H1 (cell line): ENCODE measurements around the gene FTSJ3. TPM values are rescaled to one million over a fixed set of nuclear protein-coding genes. Genes with fewer than 3 reads are reported as not detected.

Experiments used
- polyA plus RNA-seq, 7 experiments: library from polyadenylated mRNA; depleted of rRNA in 3 of 7; stranded (reverse) in 5 of 7; unstranded in 2 of 7; fragments of >200 nt in 5 of 7; fragments of 200-250 nt in 2 of 7; gene quantifications; 1 replicate in 5 of 7; 2 replicates in 1 of 7; 4 replicates in 1 of 7; pipeline versions ENCODE4 v1.2.1 to v1.2.3, GENCODE V29; 2011 to 2013; ENCODE audit warnings: missing spikeins in 2 of 7, mixed read lengths in 2 of 7
- total RNA-seq: library from RNA; stranded (reverse); fragmentation: NEBNext Ultra II Directional; extraction: Animal tissue kit (Norgen Biotek cat#: 25700); gene quantifications from 2 replicates; pipeline ENCODE4 v1.2.1, GENCODE V29; 2021

FTSJ3 gene
- total and polyA plus RNA-seq, 2 of the 8 experiments (the other 6 are each of a cell fraction or from before 2014, with no cell fraction given) = 42.7 to 77.2 TPM

Other genes starting within 250 kb of the FTSJ3 start
- gene TACO1, start 226.8 kb downstream of the FTSJ3 start, total RNA-seq = 23.6 and 24.0 TPM in 2 replicates
- 19.1 and 19.8 TPM in 2 replicates for gene TACO1, start 226.8 kb downstream of the FTSJ3 start, polyA plus RNA-seq (2011; rRNA removed)
- gene MAP3K3, start 205.2 kb downstream of the FTSJ3 start, total RNA-seq = 21.0 and 22.6 TPM in 2 replicates
- gene MAP3K3, start 205.2 kb downstream of the FTSJ3 start, polyA plus RNA-seq (2011; rRNA removed) = 10.3 and 14.8 TPM in 2 replicates
- 77.2 and 78.6 TPM in 2 replicates for gene LIMD2, start 127.5 kb downstream of the FTSJ3 start, total RNA-seq
- gene LIMD2, start 127.5 kb downstream of the FTSJ3 start, polyA plus RNA-seq (2011; rRNA removed) = 72.0 and 92.0 TPM in 2 replicates
- gene STRADA, start 85.9 kb downstream of the FTSJ3 start, total RNA-seq = 27.8 and 35.6 TPM in 2 replicates
- 43.3 and 48.7 TPM in 2 replicates for gene STRADA, start 85.9 kb downstream of the FTSJ3 start, polyA plus RNA-seq (2011; rRNA removed)
- 83.1 and 85.3 TPM in 2 replicates for gene CCDC47, start 54.1 kb downstream of the FTSJ3 start, total RNA-seq
- 16.3 and 21.2 TPM in 2 replicates for gene CCDC47, start 54.1 kb downstream of the FTSJ3 start, polyA plus RNA-seq (2011; rRNA removed)
- gene DDX42, start 53.5 kb downstream of the FTSJ3 start, total RNA-seq = 114 and 120 TPM in 2 replicates
- 37.4 and 40.6 TPM in 2 replicates for gene DDX42, start 53.5 kb downstream of the FTSJ3 start, polyA plus RNA-seq (2011; rRNA removed)
- 162 and 172 TPM in 2 replicates for gene PSMC5, start 232 bp downstream of the FTSJ3 start, total RNA-seq
- 162 and 180 TPM in 2 replicates for gene PSMC5, start 232 bp downstream of the FTSJ3 start, polyA plus RNA-seq (2011; rRNA removed)
- gene SMARCD2, start 15.0 kb upstream of the FTSJ3 start, total RNA-seq = 84.6 and 92.2 TPM in 2 replicates
- 90.0 and 111 TPM in 2 replicates for gene SMARCD2, start 15.0 kb upstream of the FTSJ3 start, polyA plus RNA-seq (2011; rRNA removed)
- 0.43 and 0.52 TPM in 2 replicates for gene CSH2, start 46.0 kb upstream of the FTSJ3 start, total RNA-seq
- not detected in 2 replicates for gene CSH2, start 46.0 kb upstream of the FTSJ3 start, polyA plus RNA-seq (2011; rRNA removed)
- gene GH2, start 54.3 kb upstream of the FTSJ3 start, total RNA-seq = 0.60 and 1.2 TPM in 2 replicates
- gene GH2, start 54.3 kb upstream of the FTSJ3 start, polyA plus RNA-seq (2011; rRNA removed) = 1.5 and 2.0 TPM in 2 replicates
- not detected in 2 replicates for gene CSH1, start 68.9 kb upstream of the FTSJ3 start, total RNA-seq
- gene CSH1, start 68.9 kb upstream of the FTSJ3 start, polyA plus RNA-seq (2011; rRNA removed) = 0.12 and 0.16 TPM in 2 replicates
- gene CSHL1, start 83.6 kb upstream of the FTSJ3 start, total RNA-seq = not detected in 2 replicates
- not detected in 2 replicates for gene CSHL1, start 83.6 kb upstream of the FTSJ3 start, polyA plus RNA-seq (2011; rRNA removed)
- gene GH1, start 91.2 kb upstream of the FTSJ3 start, total RNA-seq = not detected in 2 replicates
- gene GH1, start 91.2 kb upstream of the FTSJ3 start, polyA plus RNA-seq (2011; rRNA removed) = 0.36 and 0.41 TPM in 2 replicates
- gene CD79B, start 104.7 kb upstream of the FTSJ3 start, total RNA-seq = 1.5 and 2.2 TPM in 2 replicates
- 3.9 and 4.4 TPM in 2 replicates for gene CD79B, start 104.7 kb upstream of the FTSJ3 start, polyA plus RNA-seq (2011; rRNA removed)
- gene SCN4A, start 145.3 kb upstream of the FTSJ3 start, total RNA-seq = 6.6 and 8.5 TPM in 2 replicates
- gene SCN4A, start 145.3 kb upstream of the FTSJ3 start, polyA plus RNA-seq (2011; rRNA removed) = 5.0 and 8.1 TPM in 2 replicates
- gene PRR29, start 170.7 kb upstream of the FTSJ3 start, total RNA-seq = 0.61 and 0.67 TPM in 2 replicates
- gene PRR29, start 170.7 kb upstream of the FTSJ3 start, polyA plus RNA-seq (2011; rRNA removed) = 0.83 and 0.96 TPM in 2 replicates
- 0.45 TPM in 1 of 2 replicates, not detected in the other for gene ICAM2, start 193.0 kb upstream of the FTSJ3 start, total RNA-seq
- 0.63 and 0.77 TPM in 2 replicates for gene ICAM2, start 193.0 kb upstream of the FTSJ3 start, polyA plus RNA-seq (2011; rRNA removed)